GM04503 (cell line): ENCODE results near the gene SGIP1.
"Not testable (repeated sequence)": the region's sequence is repeated elsewhere in the genome, so short reads cannot be mapped to it uniquely, and the experiment has no call there.

Experiments used
- DNase-seq: peaks from one replicate; pipeline ENCODE4 v3.0.0-alpha.2; 2012; ENCODE audit warnings: low read depth

Gene SGIP1

DNA sequence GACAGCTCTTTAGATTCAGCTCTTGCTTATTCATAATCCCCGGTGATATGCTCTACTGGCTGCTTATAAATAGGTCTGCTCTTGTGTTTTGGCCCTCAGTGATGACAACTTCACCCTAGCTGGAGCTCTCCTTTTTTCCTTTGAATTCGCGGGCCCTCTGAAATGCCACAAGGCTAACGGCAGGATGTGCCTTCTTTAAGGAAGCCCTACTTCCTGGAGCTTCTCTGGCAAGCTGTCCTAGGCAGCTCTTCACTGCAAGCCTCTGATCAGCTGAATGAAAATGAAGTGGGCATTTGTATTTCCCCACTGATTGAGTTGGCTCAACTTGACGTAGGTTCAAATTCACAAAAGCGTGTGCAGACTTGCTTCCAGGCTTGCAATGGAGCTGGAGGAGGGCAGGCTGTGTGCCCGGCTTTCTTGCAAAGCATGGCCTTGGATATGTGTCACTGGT, 22.2 kb downstream of the SGIP1 start:
- no peak for DNase-seq

DNA sequence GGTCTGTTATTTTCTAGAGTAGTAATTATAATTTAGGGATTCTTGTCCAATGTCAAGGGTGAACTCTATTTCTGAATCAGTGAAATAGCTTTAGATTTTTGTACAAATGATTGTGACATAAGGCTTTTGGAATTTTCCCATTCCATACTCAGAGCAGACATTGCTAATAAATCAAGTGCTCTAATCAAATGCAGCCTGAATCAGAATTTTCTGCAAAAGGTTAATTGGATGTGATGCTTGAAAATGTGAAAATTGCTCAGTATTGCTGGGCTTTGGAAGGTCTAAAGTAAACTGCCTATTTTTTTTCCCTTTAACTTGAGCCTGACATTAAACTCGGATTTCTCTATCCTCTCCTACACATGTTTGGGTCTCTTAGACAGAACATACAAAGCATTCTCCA, 23.2 kb downstream of the SGIP1 start:
- peak; percentile 74 for DNase-seq

DNA sequence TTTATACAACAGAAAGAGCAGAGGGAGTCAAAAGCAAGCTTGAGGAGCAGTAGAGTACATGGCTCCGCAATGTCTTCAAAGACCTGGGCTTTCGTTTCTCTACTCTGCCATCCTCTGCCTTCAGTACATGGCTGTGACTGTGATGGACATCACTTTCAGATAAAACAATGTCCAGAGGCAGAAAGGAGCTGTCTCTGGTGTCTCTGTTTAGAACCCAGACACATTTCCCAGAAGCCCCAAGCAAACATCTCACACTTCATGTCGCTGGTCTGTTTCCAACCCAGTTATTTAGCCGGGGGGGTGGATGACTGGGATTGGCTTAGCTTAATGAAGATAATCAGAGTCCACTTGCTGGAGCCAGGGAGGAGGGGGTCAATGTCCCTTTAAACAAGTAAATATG, 25.6 kb downstream of the SGIP1 start:
- no peak for DNase-seq

GRCh38 chr1:66562561-66562960, 28.6 kb downstream of the SGIP1 start:
- DNase-seq, result no peak

DNA sequence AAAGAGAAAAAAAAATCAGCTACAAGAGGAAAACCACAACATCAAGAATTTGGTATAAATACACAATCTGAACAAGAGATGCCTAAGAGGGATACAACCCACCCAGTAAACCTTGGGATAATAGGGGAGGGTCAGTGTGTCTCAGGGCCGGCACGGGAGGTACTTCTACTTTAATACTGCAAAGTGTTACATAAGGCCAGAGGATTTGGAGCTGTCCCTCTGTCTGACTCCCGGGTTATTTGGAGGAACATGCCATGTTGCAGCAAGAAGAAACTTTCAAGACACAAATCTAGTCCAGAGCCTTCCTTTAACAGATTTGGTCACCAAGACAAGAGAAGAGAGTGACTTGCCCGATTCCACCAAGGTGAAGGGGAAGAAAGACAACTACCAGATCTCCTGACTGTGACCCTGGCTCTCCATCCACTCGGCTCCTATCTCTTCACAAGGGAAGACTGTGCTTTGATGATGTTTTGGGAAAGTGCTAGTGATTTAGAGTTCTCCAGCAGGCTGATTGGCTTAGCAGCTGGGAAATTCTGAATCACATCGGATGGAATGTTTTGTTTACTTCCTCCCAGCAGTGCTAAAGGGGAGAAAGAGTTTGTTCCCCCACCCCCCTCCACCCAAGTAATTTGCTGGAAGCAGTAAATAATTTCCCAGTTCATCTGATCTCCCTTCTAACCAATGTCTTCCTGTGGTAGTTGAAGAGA, 29.3 kb downstream of the SGIP1 start:
- DNase-seq, result peak; percentile 96

DNA sequence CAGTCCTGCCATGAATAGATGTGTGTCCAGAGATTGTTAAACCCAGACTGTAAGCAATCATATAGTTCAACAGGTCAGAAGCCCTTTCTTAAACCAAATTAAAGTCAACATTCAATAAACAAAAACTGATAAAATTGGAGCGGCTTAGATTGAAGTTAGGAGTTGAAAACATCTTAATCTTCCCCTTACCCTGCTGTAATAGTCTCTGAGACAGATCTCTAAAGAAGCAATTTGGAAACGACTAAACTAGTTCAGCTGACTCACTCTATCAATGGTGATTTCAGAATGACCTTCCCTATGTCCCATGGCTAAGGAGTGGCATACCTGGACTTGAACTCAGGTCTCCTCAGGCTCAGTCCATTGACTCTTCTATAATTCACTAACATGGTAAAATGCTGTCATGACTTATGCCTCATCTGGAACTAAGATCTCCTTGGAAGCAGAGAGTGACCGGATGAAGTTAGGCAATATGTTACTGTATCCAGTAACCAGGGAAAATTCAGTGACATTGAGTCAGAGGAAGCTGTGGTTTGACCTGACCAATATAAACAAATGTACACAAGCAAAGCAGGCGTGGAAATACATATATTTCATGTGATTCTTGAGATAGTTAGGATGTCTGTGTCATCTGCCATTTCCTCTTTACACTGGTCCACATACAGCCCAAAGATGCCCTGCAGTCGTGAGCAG, 30.1 kb downstream of the SGIP1 start:
- DNase-seq, result peak; percentile 99

DNA sequence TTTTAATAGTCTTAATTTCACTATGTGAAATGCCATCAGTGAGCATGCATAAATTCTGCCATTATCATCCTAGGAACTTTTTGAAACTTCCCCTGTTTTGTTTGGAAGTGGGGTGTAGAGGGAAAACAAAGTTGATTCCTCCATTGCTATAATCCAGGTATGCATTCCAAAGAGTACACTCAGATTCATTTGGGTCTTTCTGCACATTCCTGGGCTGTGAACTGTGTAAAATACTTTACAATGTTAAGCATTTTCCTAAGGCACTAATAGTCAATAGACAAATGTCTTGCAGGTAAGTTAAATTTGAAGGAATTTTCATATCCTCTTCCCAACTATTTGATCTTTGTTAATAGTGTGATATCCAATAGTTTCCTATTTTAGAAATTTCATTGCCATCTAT, 36.2 kb downstream of the SGIP1 start:
- no peak for DNase-seq

- DNase-seq, result peak; percentile 65
Observed at GRCh38 chr1:66571789-66572188, 37.8 kb downstream of the SGIP1 start.

- DNase-seq, result no peak
Observed at GRCh38 chr1:66575739-66576138, 41.8 kb downstream of the SGIP1 start.

- no peak for DNase-seq
Observed at GRCh38 chr1:66576645-66577044, 42.7 kb downstream of the SGIP1 start.

GRCh38 chr1:66578841-66579240, 44.9 kb downstream of the SGIP1 start:
- no peak for DNase-seq

GRCh38 chr1:66580081-66580480, 46.1 kb downstream of the SGIP1 start:
- DNase-seq, result no peak

- no peak for DNase-seq
Observed at GRCh38 chr1:66583021-66583420, 49.1 kb downstream of the SGIP1 start.

DNA sequence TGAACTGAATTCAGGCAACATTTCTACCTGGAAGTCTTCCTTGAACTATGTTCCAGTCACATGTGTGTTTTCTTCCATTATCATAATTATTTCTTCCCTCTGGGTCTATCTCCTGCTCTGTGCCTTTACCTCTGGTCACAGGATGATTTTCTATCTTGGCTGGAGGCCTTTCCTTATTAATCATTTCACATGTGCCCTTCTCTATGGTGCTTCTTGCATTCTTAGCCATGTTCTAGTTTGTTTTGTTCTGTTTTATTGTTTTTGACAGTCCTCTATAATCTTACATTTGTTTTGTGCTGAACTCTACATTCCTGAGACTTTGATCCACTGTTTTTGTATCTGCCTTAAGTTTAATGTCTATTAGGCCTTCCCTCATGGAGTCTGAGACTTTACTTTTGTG, 51.0 kb downstream of the SGIP1 start:
- no peak for DNase-seq

- no peak for DNase-seq
Observed at GRCh38 chr1:66589326-66589725, 55.4 kb downstream of the SGIP1 start.

- not testable (repeated sequence) for DNase-seq
Observed at GRCh38 chr1:66592106-66592507, 58.2 kb downstream of the SGIP1 start.

DNA sequence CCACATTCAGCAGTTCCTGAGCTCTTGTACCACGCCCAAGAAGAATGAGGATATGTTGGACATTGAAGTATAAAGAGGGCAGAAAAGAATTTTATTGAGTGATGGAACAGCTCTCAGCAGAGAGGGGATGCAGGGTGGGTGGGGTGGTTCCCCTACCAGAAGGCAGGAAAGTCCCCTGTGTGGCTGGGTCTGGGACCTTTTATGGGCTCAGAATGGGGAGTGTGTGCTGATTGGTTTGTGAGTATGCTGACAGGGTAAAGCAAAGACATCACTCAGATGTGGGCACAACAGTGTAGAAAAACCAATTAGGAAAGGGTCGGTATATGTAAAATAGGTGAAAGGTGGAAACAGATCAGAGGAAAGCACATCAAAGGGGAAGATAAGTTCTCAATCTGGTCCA, 62.2 kb downstream of the SGIP1 start:
- DNase-seq, result no peak

GRCh38 chr1:66597500-66597899, 63.5 kb downstream of the SGIP1 start:
- DNase-seq, result no peak

- DNase-seq, result peak; percentile 53
Observed at GRCh38 chr1:66598670-66599069, 64.7 kb downstream of the SGIP1 start.

DNA sequence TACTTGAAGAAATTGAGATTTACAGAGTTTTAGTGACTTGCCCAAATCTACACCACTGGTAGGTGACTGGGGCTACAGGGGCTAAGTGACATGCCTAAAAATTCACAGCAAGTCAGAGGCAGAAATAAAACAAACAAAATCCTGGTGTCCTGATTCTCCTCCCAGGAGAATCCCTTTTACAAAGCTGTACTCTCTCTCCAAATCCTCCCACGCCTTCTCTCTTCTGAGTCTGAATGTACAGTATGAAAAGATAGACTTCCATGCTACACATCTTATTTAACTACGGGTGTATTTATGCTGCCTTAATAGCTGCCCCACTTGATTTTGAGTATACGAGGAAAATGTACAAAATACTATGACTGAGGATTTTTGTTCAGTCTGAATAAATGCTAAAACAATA, 65.4 kb downstream of the SGIP1 start:
- no peak for DNase-seq

- DNase-seq, result no peak
Observed at GRCh38 chr1:66599899-66600737, 66.2 kb downstream of the SGIP1 start.

DNA sequence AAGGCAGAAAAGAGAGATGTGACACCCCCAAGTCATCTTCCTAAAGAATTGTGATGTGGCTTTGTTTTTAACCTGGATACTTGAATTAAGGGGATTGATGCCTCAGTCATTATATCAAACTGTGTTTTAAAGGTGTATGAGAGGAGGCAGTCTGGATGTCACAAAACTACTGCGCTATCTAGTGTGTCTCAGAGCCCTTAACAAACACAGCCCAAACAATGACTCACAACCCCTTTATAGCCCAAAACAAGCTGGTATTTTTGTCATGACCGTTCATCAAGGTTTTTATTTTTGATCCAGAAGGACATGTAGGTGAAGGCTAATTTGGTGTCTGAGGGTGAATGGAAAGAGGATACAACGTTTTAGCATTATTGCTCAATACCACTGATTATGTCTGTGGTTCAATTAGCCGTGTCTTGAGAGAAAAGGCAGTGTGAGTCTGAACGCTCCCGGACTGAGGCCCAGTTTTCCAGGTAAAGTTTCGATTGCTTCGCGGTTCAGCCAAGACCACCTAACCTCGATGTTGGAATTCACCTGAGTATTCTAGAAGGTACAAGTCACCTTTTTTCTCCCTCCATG, 71.6 kb downstream of the SGIP1 start:
- no peak for DNase-seq
